HG03354 (cell line): ENCODE measurements around the gene SEMA3F.

Source experiments
- ATAC-seq: cut with Tn5 transposase; IDR thresholded peaks from one replicate; pipeline ENCODE4 v1.9.1; 2021; ENCODE audit warnings: mild to moderate bottlenecking; ENCODE audit not compliant: unreplicated experiment, poor library complexity, severe bottlenecking

SEMA3F gene

DNA sequence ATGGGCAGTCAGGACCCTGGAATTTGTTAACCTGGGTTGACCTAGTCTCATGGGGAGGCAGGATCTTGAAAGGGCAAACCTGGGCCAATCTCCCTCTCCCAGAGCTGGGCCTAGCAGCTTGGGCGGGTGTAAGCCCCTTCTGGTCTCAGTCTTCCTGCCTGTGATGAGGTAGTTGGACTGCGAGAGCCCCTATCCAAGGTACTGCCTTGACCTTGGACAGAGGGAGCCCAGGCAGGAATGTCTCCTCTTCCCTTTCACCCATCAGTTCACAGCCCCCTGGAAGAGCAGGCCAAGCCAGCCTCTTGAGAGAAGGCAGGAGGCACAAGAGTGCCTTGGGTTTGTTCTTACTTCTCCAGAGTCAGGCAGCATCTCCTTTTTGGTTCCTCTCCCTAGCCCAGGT is 24.7 kb upstream of the SEMA3F start:
- no peak for ATAC-seq

DNA sequence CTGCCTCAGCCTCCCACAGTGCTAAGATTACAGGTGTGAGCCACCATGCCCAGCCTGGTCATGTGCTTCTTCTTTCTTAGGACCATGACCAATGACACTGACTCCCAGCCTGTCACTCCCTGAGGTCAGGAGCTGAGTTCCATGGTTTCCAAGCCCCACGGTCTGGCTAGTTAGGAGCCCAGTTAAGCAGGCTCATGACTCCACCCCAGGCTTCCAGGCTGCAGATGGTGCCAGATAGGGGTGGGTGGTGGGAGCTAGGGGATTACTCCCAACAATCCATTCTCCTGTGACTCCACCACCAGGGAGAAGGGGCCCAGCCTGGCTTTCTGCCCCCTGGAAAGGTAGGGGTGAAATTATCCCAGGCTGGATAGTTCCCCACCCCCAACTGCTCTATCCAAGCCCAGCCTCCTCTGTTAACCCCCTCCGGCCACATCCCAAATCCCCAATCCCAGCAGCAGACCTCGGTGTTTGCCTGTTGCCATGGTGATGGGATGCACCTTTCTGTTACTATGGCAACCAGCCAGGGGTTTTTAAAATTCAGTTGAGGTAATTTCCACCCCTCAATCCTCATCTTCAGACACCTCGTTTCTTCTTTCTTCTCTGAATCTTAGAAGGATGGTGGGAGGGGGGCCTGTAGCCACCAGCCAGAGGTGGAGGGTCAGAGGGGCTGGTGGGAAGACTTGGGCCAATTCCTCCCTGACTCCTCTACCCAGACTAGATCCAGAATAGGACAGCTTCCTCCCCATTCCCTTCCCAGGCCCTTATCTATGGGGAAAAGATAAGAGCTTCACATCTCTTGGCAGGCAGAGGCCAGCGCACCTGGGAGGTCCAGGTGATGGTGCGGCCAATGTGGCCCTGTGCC is 22.5 kb upstream of the SEMA3F start:
- ATAC-seq = no peak

DNA sequence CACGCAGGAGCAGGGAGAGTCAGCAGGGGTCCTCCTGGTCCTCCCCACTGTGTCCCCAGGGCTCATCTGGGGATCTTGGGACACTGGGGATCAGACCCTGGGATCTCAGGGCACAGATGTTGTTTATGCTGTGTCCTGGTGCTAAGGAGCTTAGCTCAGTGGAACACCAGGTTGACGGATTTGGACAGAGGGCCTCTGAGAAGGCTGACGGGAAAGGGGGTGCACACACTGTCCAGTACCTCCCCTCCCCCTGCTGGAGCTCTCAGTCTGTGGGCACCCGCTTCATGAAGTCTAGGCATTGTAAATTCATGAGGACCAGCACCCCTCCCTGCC is 21.9 kb upstream of the SEMA3F start:
- ATAC-seq = no peak

GRCh38 chr3:50134367-50134766 is 20.8 kb upstream of the SEMA3F start:
- ATAC-seq = no peak

DNA sequence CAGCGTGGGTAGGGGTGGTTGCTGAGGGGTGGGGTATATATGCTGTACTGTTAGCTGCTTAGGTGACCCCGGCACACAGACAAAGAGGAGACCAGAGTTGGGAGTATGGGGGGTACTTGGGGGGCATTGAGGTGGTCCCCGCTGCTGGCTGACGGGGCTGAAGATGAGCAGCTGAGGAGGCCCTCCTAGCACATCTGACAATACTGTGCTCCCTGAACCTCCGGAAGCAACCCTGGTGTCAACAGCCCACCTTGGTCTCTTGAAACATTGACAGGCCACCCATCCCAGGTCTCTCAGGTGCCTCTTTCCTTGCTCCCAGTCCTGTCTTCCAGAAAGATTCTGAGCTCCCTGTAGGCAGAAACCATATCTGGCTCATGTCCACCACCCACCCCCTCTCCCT is 19.2 kb upstream of the SEMA3F start:
- no peak for ATAC-seq

- no peak for ATAC-seq
Observed at GRCh38 chr3:50136714-50137405, 18.3 kb upstream of the SEMA3F start.

GRCh38 chr3:50137531-50137930 is 17.6 kb upstream of the SEMA3F start:
- ATAC-seq = no peak

GRCh38 chr3:50138266-50139200 is 16.6 kb upstream of the SEMA3F start:
- ATAC-seq = no peak

GRCh38 chr3:50139308-50139707 is 15.8 kb upstream of the SEMA3F start:
- no peak for ATAC-seq

DNA sequence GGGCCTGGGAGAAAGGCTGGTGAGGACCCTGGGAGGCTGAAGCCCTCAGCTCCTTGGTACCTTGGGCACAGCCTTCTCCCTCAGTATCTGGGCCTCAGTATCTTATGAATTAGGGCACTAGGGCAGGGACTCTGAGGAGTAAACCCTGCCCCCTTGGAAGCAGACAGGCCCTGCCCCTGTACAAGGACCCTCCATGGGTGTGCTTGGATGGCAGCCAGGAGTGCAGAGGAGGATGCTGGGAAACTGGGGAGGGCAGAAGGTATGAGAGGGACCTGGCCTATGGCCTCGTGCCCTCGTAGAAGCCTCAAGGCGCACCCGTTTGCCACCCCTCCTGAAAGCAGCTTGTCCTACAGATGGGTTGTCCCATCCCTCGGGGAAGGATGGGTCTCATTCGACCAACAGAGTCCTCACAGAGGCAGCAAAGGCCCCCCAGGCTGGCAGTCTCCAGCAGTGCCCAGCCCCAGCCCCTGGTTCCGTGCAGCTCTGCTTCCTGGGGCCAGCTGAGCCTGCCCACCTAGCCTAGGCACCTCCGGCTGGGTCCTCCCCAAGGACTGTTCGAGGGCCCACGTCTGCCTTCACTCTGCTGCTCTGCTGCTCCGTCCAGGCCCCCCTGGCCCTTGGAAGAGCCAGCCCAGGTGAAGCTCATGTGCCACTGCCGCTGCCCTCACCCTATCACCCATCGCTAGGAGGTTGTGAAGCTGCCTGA is 15.3 kb upstream of the SEMA3F start:
- ATAC-seq = no peak

DNA sequence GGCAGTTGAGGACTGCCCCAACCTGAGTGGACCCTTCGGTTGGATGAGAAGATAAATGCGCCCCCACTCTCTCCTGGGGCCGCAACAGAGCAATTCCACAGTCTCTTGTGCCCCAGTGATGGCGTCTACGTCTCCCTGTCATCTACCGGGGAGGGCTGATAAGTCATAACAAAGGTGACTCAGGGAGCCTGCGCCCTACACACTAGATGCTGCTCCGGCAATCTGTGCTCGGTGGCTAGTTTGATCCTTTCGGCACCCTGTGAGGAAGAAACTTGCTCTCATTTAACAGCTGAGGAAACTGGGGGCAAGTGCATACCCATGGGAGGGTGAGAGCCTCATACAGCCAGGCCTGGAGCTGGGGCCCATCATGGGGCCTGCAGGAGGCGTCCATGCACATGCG is 14.1 kb upstream of the SEMA3F start:
- no peak for ATAC-seq

DNA sequence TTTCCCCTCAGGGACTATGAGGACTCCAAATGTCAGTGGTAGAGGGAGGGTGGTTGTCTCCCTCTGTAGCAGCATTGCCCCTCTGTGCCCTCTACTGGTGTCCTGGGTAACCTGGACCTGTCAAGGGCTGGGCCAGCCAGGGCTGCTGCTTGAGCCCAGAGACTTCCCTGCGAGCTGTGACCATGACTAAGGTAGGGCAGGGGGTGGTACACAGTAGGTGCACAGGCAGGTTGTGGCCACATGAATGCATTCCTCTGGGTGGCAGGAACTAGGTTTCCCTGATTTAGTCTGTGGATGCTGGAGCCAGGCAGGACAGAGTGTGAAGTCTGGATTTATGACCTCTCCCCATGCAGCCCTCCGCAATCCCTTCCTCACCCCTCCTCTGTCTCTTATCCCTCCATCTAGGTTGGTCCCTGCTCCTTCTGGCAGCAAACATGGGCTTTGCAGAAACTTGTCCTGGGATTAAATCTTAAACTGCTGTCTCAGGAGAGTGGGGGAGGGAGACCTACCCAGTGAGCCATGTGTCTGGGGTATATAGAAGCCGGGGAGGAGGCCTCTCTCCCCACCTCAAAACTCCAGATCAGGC is 8.7 kb upstream of the SEMA3F start:
- no peak for ATAC-seq

- no peak for ATAC-seq
Observed at GRCh38 chr3:50147016-50147415, 8.1 kb upstream of the SEMA3F start.

GRCh38 chr3:50147447-50147846 is 7.7 kb upstream of the SEMA3F start:
- ATAC-seq = no peak

- ATAC-seq = no peak
Observed at GRCh38 chr3:50147861-50148260, 7.3 kb upstream of the SEMA3F start.

GRCh38 chr3:50150404-50150750 is 4.7 kb upstream of the SEMA3F start:
- ATAC-seq = no peak

GRCh38 chr3:50150863-50151686 is 4.0 kb upstream of the SEMA3F start:
- ATAC-seq = no peak

GRCh38 chr3:50151728-50152127 is 3.4 kb upstream of the SEMA3F start:
- ATAC-seq = no peak
